Mucosa of descending colon (tissue), 3 donors: Measurements from ENCODE around the gene UBE2L5. TPM values are rescaled to one million over a fixed set of nuclear protein-coding genes. Genes with fewer than 3 reads are reported as not detected.

Experiments used
- ATAC-seq: fragments of 200-7000 bp; cut with Tn5 transposase; one replicate; pipeline ENCODE4 v1.9.1; 2020; ENCODE audit warnings: mild to moderate bottlenecking, moderate library complexity
- DNase-seq, 3 donors: peaks; one replicate each; pipeline ENCODE4 v3.0.0-alpha.2; 2020
- H3K36me3 ChIP-seq: fragments of 200-600 bp; one replicate; pipeline ENCODE4 v1.8.0; 2021; ENCODE audit warnings: low read depth, mild to moderate bottlenecking
- H3K4me1 ChIP-seq: fragments of 200-600 bp; one replicate; pipeline ENCODE4 v1.8.0; 2021; ENCODE audit warnings: low read depth, mild to moderate bottlenecking
- H3K4me3 ChIP-seq: fragments of 200-600 bp; one replicate; pipeline ENCODE4 v1.8.0; 2021; ENCODE audit warnings: mild to moderate bottlenecking
- H3K9me3 ChIP-seq: fragments of 200-600 bp; one replicate; pipeline ENCODE4 v1.8.0; 2021; ENCODE audit warnings: mild to moderate bottlenecking
- intact Hi-C, 2 donors: fragments of 100-400 bp; cut with DNase I in 1 of 2; cut with micrococcal nuclease in 1 of 2; formaldehyde crosslinking; loops; one replicate each; pipeline versions ENCODE4 v1.11.0 to v1.11.1; 2022; cut with DNase I, micrococcal nuclease
- total RNA-seq, 3 donors: library from RNA; stranded (reverse); fragmentation: NEBNext Ultra II Directional in 2 of 3; extraction: Animal tissue kit (Norgen Biotek cat#: 25700) in 2 of 3; gene quantifications; one replicate each; pipeline versions ENCODE4 v1.2.1 to v1.2.4, GENCODE V29; 2021 to 2023
- TF ChIP-seq, protein P1 (sequence below): fragments of 200-600 bp; IDR thresholded peaks from one replicate; pipeline ENCODE4 v1.8.0; 2022; ENCODE audit warnings: antibody characterized with exemption, mild to moderate bottlenecking
- donor health status: DM: no; HTN: no; CAD: no; lungs with moderate emphysema.
- donor health status: DM: no; HTN: no; CAD: no.
- donor health status: DM: no; HTN: yes; CAD: no.

Gene UBE2L5
- total RNA-seq, 3 donors from 2014 or later: not detected

DNA sequence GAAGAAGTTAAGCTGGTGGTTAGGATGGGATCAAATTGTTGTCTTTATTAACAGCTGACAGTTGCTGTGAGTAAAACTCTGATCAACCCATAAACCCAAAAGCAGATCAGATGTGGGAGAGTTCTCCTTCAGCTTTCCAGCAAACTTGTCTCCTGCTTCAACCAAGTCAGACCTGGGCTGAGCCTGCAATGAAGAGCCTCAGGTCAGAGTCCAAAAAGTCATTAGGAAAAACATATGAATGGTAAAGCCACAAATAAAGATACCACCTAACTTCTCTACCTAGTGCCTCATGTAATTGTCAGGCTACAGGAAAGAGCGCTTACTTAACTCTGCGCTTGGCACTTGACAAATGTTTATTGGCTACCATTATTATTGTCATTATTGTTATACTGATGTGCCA, 21.9 kb upstream of the UBE2L5 start:
- TF ChIP-seq, protein P1, sequence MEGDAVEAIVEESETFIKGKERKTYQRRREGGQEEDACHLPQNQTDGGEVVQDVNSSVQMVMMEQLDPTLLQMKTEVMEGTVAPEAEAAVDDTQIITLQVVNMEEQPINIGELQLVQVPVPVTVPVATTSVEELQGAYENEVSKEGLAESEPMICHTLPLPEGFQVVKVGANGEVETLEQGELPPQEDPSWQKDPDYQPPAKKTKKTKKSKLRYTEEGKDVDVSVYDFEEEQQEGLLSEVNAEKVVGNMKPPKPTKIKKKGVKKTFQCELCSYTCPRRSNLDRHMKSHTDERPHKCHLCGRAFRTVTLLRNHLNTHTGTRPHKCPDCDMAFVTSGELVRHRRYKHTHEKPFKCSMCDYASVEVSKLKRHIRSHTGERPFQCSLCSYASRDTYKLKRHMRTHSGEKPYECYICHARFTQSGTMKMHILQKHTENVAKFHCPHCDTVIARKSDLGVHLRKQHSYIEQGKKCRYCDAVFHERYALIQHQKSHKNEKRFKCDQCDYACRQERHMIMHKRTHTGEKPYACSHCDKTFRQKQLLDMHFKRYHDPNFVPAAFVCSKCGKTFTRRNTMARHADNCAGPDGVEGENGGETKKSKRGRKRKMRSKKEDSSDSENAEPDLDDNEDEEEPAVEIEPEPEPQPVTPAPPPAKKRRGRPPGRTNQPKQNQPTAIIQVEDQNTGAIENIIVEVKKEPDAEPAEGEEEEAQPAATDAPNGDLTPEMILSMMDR: no peak
- intact Hi-C loops: no loop called here
- Histone ChIP-seq H3K4me1 (peaks cover 14% of the 10 kb centered on the region), H3K36me3 (no peaks in the 10 kb centered on the region), H3K4me3 (no peak overlapping the region), H3K9me3 (no peaks in the 10 kb centered on the region)
- no peak for DNase-seq
- ATAC-seq: no peak

DNA sequence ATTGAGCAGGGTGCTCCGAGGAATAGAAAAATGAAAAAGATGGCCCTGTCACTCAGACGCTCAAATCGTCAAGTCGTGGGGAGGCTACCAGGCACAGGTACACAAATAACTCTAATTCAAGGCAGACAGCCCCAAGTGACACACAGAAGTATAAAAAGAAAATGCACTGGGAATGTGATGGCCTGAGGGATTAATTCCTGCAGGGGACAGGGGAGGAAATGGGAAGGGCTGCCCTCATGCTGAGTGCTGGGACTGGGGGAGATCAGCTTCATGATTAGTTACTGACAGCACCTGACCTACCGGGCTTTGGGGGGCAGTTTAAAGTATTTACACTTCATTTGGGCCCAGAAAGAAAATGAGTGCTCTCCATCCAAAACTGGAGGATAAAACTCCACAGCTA, 20.9 kb upstream of the UBE2L5 start:
- TF ChIP-seq, protein P1: no peak
- peaks cover 11% of the 10 kb centered on the region for H3K4me1 ChIP-seq
- no peak for ATAC-seq
- H3K36me3 ChIP-seq: no peaks in the 10 kb centered on the region
- no peak overlapping the region for H3K4me3 ChIP-seq
- no peak for DNase-seq
- intact Hi-C loops: no loop called here
- no peaks in the 10 kb centered on the region for H3K9me3 ChIP-seq

DNA sequence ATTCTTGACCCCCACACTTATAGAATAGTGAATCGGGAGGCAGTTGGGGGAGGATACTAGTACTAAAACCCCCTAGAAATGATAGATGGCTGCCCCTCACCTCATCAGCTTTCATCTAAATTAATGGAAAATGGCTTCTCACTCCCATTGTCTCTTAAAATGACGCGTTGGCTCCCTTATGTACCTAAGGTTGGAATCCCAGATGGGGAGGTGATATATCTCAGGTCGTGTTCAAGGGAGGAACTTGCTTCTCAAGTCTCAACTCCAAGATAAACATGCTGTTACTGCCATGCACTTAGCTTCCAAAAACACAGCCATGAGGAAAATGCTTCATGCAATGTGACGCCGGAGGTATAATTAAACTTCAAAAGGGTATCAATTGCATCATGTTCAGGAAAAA, 18.8 kb upstream of the UBE2L5 start:
- Histone ChIP-seq H3K9me3 (no peaks in the 10 kb centered on the region), H3K4me1 (peaks cover 9% of the 10 kb centered on the region), H3K4me3 (no peak overlapping the region), H3K36me3 (no peaks in the 10 kb centered on the region)
- TF ChIP-seq, protein P1: no peak
- DNase-seq (no peak), ATAC-seq (no peak)
- intact Hi-C loops: no loop called here

DNA sequence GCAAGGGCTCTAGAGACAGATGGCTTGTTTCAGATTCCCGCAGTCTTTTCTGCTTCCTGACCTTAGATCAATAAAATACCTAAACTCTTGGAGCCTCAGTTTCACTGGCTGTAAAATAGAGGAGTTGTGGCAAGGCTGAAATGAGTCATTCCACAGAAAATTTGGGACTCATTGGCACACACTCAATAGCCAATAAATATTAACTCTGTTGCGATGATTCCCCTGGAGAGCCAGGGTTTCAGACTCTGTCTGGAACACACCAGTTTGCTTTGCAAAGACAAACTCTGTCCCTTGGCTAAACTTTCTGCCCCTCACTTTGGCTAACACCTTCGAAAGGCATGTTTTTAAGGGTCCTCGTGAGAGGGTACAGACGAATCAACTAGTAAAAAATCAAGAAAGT, 18.1 kb upstream of the UBE2L5 start:
- no peak for ATAC-seq
- intact Hi-C loops: no loop called here

DNA sequence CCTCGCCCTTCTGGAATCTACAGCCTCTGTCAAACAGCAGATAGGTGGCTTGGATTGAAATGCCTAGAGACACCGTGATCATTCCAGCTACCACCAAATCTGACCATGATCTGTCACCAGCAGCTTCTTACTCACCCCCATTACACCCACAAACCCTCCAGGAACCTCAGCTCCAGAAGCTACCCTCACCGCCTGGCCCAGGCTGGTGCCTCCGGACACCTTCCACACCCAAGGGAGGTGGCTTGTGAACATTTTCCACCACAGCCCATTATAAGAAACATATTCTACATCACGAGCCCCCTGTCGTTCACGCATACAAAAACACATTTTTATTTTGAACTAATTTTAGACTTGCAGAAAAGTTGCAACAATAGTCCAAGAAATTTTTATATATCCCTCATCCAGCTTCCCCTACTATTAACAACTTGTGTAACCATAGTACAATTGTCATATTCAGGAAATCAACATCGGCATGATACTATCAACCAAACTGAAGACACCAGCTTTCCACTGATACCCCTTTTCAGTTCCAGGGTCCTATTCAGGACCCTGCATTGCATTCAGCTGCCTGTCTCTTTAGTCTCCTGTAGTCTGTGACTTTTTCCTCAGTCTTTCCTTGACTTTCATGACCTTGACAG, 15.4 kb upstream of the UBE2L5 start:
- ATAC-seq (no peak), DNase-seq (no peak)
- intact Hi-C loops: no loop called here
- H3K9me3 ChIP-seq: no peaks in the 10 kb centered on the region
- H3K36me3 ChIP-seq: no peaks in the 10 kb centered on the region
- TF ChIP-seq, protein P1: no peak
- H3K4me1 ChIP-seq: peaks cover 3% of the 10 kb centered on the region
- H3K4me3 ChIP-seq: no peak overlapping the region

More for the DNA sequence above, 18.1 kb upstream of the UBE2L5 start:
- Histone ChIP-seq H3K4me3 (no peak overlapping the region), H3K36me3 (no peaks in the 10 kb centered on the region), H3K4me1 (peaks cover 6% of the 10 kb centered on the region), H3K9me3 (no peaks in the 10 kb centered on the region)
- DNase-seq: no peak
- TF ChIP-seq, protein P1: no peak
